HepG2 (cell line): Measurements from ENCODE around the gene PANK4. TPM values are rescaled to one million over a fixed set of nuclear protein-coding genes. Genes with fewer than 3 reads are reported as not detected.

Source experiments
- ADNP ChIP-seq: sonication (generic); formaldehyde crosslinking; IDR thresholded peaks from 2 replicates; pipeline ENCODE4 v1.4.0; 2020; ENCODE audit warnings: missing genetic modification reagents
- ASH2L ChIP-seq: fragments of 300-600, 200-600 bp; sonication (generic); IDR thresholded peaks from 2 replicates; pipeline ENCODE4 v1.7.0; 2017; ENCODE audit warnings: low read depth, mild to moderate bottlenecking, moderate library complexity, mixed read lengths, low read length; ENCODE audit not compliant: insufficient read length
- ATF2 ChIP-seq: sonication (generic); formaldehyde crosslinking; IDR thresholded peaks from 2 replicates; pipeline ENCODE4 v1.4.0; 2020; ENCODE audit warnings: missing genetic modification reagents
- ATF3 ChIP-seq: sonication (generic); formaldehyde crosslinking; IDR thresholded peaks from 2 replicates; pipeline ENCODE4 v1.4.0; 2020; ENCODE audit warnings: missing genetic modification reagents
- BORCS8-MEF2B ChIP-seq: sonication (generic); formaldehyde crosslinking; IDR thresholded peaks from 2 replicates; pipeline ENCODE4 v1.8.0; 2022; ENCODE audit warnings: mild to moderate bottlenecking, missing genetic modification reagents
- BRCA1 ChIP-seq: sonication (generic); formaldehyde crosslinking; IDR thresholded peaks from 2 replicates; pipeline ENCODE4 v1.4.0; 2020; ENCODE audit warnings: missing genetic modification reagents
- CCAR2 ChIP-seq: fragments of 200-400 bp; formaldehyde crosslinking; optimal IDR thresholded peaks from 2 replicates; pipeline ENCODE3; 2018; ENCODE audit warnings: low read depth, mild to moderate bottlenecking, low read length, moderate library complexity
- GATAD1 ChIP-seq: IDR thresholded peaks from 2 replicates; pipeline ENCODE4 v1.6.1; 2016; ENCODE audit warnings: missing genetic modification reagents, missing compliant biosample characterization
- GATAD2A ChIP-seq: IDR thresholded peaks from 2 replicates; pipeline ENCODE4 v1.6.1; 2016
- GZF1 ChIP-seq: sonication (generic); formaldehyde crosslinking; IDR thresholded peaks from 2 replicates; pipeline ENCODE4 v1.5.1; 2020; ENCODE audit warnings: mild to moderate bottlenecking, missing genetic modification reagents
- HNRNPLL ChIP-seq: fragments of 200-400 bp; formaldehyde crosslinking; IDR thresholded peaks from 2 replicates; pipeline ENCODE4 v1.6.1; 2017; ENCODE audit warnings: mild to moderate bottlenecking, low read depth, low read length; ENCODE audit not compliant: poor library complexity, severe bottlenecking
- HOMEZ ChIP-seq: IDR thresholded peaks from 2 replicates; pipeline ENCODE4 v1.6.1; 2016; ENCODE audit warnings: low read depth
- NR3C1 ChIP-seq: sonication (generic); formaldehyde crosslinking; IDR thresholded peaks from 2 replicates; pipeline ENCODE4 v1.4.0; 2020; ENCODE audit warnings: missing genetic modification reagents
- RARA ChIP-seq: IDR thresholded peaks from 2 replicates; pipeline ENCODE4 v1.6.1; 2016; ENCODE audit warnings: missing genetic modification reagents, missing compliant biosample characterization
- SALL2 ChIP-seq: sonication (generic); formaldehyde crosslinking; IDR thresholded peaks from 2 replicates; pipeline ENCODE4 v1.8.1; 2023; ENCODE audit warnings: mild to moderate bottlenecking, missing genetic modification reagents, inconsistent platforms
- SNAPC2 ChIP-seq: sonication (generic); formaldehyde crosslinking; IDR thresholded peaks from 2 replicates; pipeline ENCODE4 v1.8.1; 2022; ENCODE audit warnings: mild to moderate bottlenecking, missing genetic modification reagents
- SRY ChIP-seq: sonication (generic); formaldehyde crosslinking; IDR thresholded peaks from 2 replicates; pipeline ENCODE4 v1.8.0; 2022; ENCODE audit warnings: mild to moderate bottlenecking, missing genetic modification reagents
- THAP11 ChIP-seq: IDR thresholded peaks from 2 replicates; pipeline ENCODE4 v1.6.1; 2016; ENCODE audit warnings: missing biosample characterization, missing genetic modification reagents
- YEATS4 ChIP-seq: sonication (generic); formaldehyde crosslinking; IDR thresholded peaks from 2 replicates; pipeline ENCODE4 v1.4.0; 2020; ENCODE audit warnings: missing genetic modification reagents, borderline replicate concordance
- ZBTB3 ChIP-seq: sonication (generic); formaldehyde crosslinking; IDR thresholded peaks from 2 replicates; pipeline ENCODE4 v1.4.0; 2020; ENCODE audit warnings: low read depth, mild to moderate bottlenecking, moderate library complexity, missing genetic modification reagents, borderline replicate concordance
- ZFY ChIP-seq: sonication (generic); formaldehyde crosslinking; IDR thresholded peaks from 2 replicates; pipeline ENCODE4 v1.4.0; 2020; ENCODE audit warnings: missing genetic modification reagents
- ZNF234 ChIP-seq: sonication (generic); formaldehyde crosslinking; conservative IDR thresholded peaks from 2 replicates; pipeline ENCODE4 v1.5.1; 2020; ENCODE audit warnings: mild to moderate bottlenecking, missing genetic modification reagents
- ZNF547 ChIP-seq: sonication (generic); formaldehyde crosslinking; IDR thresholded peaks from 2 replicates; pipeline ENCODE4 v1.5.1; 2020; ENCODE audit warnings: mild to moderate bottlenecking, missing genetic modification reagents
- ZNF616 ChIP-seq: sonication (generic); formaldehyde crosslinking; IDR thresholded peaks from 2 replicates; pipeline ENCODE4 v1.5.0; 2020; ENCODE audit warnings: low read depth, mild to moderate bottlenecking, missing genetic modification reagents
- ZNF709 ChIP-seq: sonication (generic); formaldehyde crosslinking; IDR thresholded peaks from 2 replicates; pipeline ENCODE4 v1.5.0; 2020; ENCODE audit warnings: mild to moderate bottlenecking, missing genetic modification reagents
- polyA plus RNA-seq, 8 experiments: library from polyadenylated mRNA; depleted of rRNA in 3 of 8; stranded (reverse) in 7 of 8; unstranded in 1 of 8; fragments of >200 nt; fragmentation: Illumina TruSeq in 4 of 8; extraction: Trizol in 4 of 8; gene quantifications; 2 replicates each; pipeline versions ENCODE4 v1.2.1 to v1.2.3, GENCODE V29; 2011 to 2016; ENCODE audit warnings: low read depth in 4 of 8, missing spikeins in 1 of 8, mixed read lengths in 1 of 8; ENCODE audit not compliant: insufficient read depth in 1 of 8
- total RNA-seq, 5 experiments: library from RNA; depleted of rRNA; stranded (reverse); fragments of >200 nt; fragmentation: Illumina TruSeq; extraction: Trizol; gene quantifications; 2 replicates each; pipeline ENCODE4 v1.2.3, GENCODE V29; 2016; ENCODE audit warnings: low read depth in 1 of 5
- TF ChIP-seq, protein P1 (sequence below): sonication (generic); formaldehyde crosslinking; IDR thresholded peaks from 2 replicates; pipeline ENCODE4 v1.9.0; 2022; ENCODE audit warnings: low read depth, missing genetic modification reagents
- TF ChIP-seq, protein P2 (sequence below): sonication (generic); formaldehyde crosslinking; IDR thresholded peaks from 2 replicates; pipeline ENCODE4 v1.8.1; 2023; ENCODE audit warnings: mild to moderate bottlenecking, moderate library complexity, missing genetic modification reagents

PANK4 gene
- total and polyA plus RNA-seq, 2 of the 13 experiments (the other 11 are each of a cell fraction or from before 2014, with no cell fraction given) = 17.4 to 19.3 TPM

DNA sequence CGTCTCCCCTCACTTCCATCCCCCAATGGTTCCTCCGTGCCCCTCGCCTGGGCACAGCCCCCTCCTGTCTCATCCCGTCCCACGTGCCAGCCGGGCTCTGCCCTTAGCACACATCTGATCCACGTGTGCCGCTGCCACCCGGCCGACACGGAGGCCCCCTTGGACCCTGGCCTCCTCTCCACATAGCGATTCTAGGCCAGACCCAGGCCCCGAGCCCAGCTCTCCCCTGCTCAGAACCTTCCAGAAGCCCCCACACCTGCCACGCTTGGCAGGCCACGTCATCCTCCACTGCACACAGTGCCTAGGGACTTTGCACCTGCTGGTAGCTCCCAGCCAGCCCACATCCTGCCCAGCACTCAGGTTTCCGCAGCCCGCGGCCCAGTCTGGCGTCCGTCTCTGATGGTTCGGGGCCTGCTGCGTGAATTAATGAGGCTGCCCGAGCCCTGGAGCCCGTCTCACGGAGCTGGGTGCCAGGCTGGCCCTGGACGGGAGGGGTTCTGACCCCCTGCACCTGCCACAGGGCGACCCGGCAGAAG lies 30.2 kb downstream of the PANK4 start (continued):
- TF ChIP-seq, protein P1, sequence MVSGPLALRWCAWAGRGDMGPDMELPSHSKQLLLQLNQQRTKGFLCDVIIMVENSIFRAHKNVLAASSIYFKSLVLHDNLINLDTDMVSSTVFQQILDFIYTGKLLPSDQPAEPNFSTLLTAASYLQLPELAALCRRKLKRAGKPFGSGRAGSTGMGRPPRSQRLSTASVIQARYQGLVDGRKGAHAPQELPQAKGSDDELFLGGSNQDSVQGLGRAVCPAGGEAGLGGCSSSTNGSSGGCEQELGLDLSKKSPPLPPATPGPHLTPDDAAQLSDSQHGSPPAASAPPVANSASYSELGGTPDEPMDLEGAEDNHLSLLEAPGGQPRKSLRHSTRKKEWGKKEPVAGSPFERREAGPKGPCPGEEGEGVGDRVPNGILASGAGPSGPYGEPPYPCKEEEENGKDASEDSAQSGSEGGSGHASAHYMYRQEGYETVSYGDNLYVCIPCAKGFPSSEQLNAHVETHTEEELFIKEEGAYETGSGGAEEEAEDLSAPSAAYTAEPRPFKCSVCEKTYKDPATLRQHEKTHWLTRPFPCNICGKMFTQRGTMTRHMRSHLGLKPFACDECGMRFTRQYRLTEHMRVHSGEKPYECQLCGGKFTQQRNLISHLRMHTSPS = peak; percentile 75
- TF ChIP-seq ZNF709 (CRISPR knock-in tag) (no peak), SRY (0 out of 2 replicates have a peak, but pooled peaks have one; percentile 29), CCAR2 (no peak), ASH2L (no peak), HOMEZ (no peak), ZNF616 (no peak), ADNP (CRISPR knock-in tag) (no peak), ZNF547 (CRISPR knock-in tag) (peak; percentile 40; the same call in 1 of the 2 replicates), YEATS4 (CRISPR knock-in tag) (peak; percentile 52; the same call in 1 of the 2 replicates), ZBTB3 (CRISPR knock-in tag) (no peak), GATAD1 (CRISPR knock-in tag) (no peak), ATF2 (CRISPR knock-in tag) (no peak), BORCS8-MEF2B (CRISPR knock-in tag) (no peak), GATAD2A (peak; percentile 38; the same call in 1 of the 2 replicates), SNAPC2 (CRISPR knock-in tag) (no peak), GZF1 (CRISPR knock-in tag) (no peak), RARA (CRISPR knock-in tag) (no peak), ZNF234 (no peak), SALL2 (peak; percentile 49), ZFY (CRISPR knock-in tag) (peak; percentile 48; the same call in 1 of the 2 replicates), HNRNPLL (peak; percentile 28), ATF3 (CRISPR knock-in tag) (peak; percentile 55; the same call in 1 of the 2 replicates), BRCA1 (CRISPR knock-in tag) (0 out of 2 replicates have a peak, but pooled peaks have one; percentile 28), THAP11 (no peak), NR3C1 (CRISPR knock-in tag) (no peak)
- TF ChIP-seq, protein P2, sequence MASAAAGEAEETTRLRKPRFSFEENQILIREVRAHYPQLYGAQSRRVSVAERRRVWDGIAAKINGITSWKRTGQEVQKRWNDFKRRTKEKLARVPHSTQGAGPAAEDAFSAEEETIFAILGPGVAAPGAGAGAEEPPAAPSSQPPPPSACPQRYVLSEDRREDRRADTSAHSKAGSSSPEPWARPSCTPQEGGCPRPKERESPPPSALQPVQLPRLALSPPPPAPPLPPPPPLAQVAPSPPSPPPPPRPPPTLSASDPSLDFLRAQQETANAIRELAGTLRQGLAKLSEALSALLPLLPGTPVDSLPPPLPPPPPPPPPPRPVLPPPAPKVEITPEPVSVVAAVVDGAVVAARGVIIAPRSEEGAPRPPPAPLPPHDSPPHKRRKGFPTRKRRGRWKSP (CRISPR knock-in tag) = no peak
